CD4-positive, alpha-beta T cell treated with Interleukin-15 for 4 hours (primary cell): ENCODE data around the gene FAM24B.

Experiments used
- DNase-seq: peaks from one replicate; pipeline ENCODE4 v3.0.0-alpha.2; 2020; ENCODE audit warnings: low spot score

Gene FAM24B

GRCh38 chr10:122822973-122823690, 56.2 kb downstream of the FAM24B start:
- DNase-seq, result no peak

- no peak for DNase-seq
These were observed 57.6 kb downstream of the FAM24B start for GRCh38 chr10:122821808-122822207.

DNA sequence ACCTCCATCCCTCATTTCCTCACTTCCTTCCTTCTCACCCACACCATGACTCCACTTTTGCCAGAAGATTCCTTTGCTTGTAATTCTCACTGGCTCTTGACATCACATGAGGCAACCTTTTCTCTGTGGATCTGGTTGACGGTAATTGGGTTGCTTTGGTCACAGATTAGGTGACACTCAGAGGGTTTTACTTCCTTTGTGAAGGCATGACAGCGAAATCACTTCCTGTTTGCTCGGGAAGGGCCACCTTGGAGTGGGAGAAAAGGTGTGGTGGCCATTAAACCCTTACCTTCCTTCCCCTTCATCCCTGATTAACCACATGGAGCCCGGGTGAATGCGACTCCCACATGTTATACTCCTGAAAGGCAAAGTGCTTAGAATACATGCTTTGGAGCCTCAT, 63.9 kb downstream of the FAM24B start:
- DNase-seq, result no peak

GRCh38 chr10:122814493-122814892, 64.9 kb downstream of the FAM24B start:
- DNase-seq, result no peak

DNA sequence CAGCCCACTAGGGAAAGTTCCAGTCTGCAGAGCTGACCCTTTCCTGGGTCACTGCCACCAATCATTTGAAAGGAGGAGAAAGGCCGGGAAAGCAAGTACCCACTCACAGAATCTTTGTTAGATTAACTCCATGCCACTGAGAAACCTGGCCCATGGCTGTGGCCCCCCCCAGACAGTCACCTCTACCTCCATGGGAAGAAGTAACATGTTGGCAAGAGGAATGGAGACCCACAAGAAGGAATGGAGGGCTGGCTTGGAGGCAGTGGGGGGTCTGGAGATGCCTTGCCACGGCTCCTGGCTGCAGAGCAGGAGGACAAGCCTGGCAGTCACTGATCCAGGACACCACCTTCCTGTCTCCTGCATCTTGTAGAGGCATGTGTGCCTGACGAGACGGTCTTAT, 66.6 kb downstream of the FAM24B start:
- no peak for DNase-seq

DNA sequence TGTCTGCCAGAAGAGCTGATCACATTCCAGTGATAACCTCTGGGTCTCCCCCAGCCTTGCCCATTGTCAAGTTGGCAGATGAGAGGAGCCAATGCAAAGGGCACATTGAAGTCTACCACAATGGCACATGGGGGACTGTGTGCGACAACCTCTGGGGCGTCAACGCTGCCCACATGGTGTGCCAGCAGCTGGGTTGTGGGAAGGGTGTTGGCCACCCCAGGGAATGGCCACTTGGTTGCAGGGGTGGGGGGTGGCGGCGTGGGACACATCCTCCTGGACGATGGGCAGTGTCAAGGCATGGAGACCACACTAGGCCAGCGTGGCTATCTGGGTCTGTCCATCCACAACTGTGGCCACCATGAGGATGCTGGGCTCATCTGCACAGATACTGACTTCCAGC, 77.1 kb downstream of the FAM24B start:
- DNase-seq, result no peak
